Common myeloid progenitor, CD34-positive (primary cell): ENCODE data around the gene TWF1. TPM values are rescaled to one million over a fixed set of nuclear protein-coding genes. Genes with fewer than 3 reads are reported as not detected.
"Not testable (repeated sequence)": the region's sequence is repeated elsewhere in the genome, so short reads cannot be mapped to it uniquely, and the experiment has no call there.

Experiments
- CTCF ChIA-PET: fragments of 350-600 bp; sonication (Branson Sonifier 250); formaldehyde crosslinking; loops from one replicate; lab custom pipeline; 2021; ENCODE audit warnings: antibody characterized with exemption; lab: Charles Lee
- POLR2A ChIA-PET: fragments of 350-600 bp; sonication (Branson Sonifier 250); formaldehyde crosslinking; loops from one replicate; lab custom pipeline; 2021; ENCODE audit warnings: antibody characterized with exemption; lab: Charles Lee
- DNase-seq, 3 donors: peaks; one replicate each; pipeline versions ENCODE4 v3.0.0 to v3.0.0-alpha.2; 2013
- H3K27ac ChIP-seq, 2 experiments: 1 replicate in 1 of 2; 2 replicates in 1 of 2; pipeline ENCODE4 v1.7.0; 2013; ENCODE audit warnings: inconsistent platforms in 2 of 2, low read length in 2 of 2, mild to moderate bottlenecking in 2 of 2, low read depth in 1 of 2, moderate library complexity in 1 of 2; ENCODE audit not compliant: severe bottlenecking in 2 of 2, insufficient read depth in 1 of 2, poor library complexity in 1 of 2
- H3K27me3 ChIP-seq, 5 experiments: replicated peaks in 2 of 5; 1 replicate in 3 of 5; 2 replicates in 2 of 5; pipeline versions ENCODE4 v1.6.1 to v1.7.0; 2013; ENCODE audit warnings: low read length in 4 of 5, mild to moderate bottlenecking in 2 of 5, moderate library complexity in 2 of 5, inconsistent platforms in 1 of 5; ENCODE audit not compliant: insufficient read depth in 5 of 5, control insufficient read depth in 4 of 5
- H3K36me3 ChIP-seq, 4 experiments: 1 replicate in 2 of 4; 2 replicates in 2 of 4; pipeline versions ENCODE4 v1.6.1 to v1.7.0; 2013; ENCODE audit warnings: low read length in 3 of 4, control low read depth in 1 of 4, mild to moderate bottlenecking in 1 of 4; ENCODE audit not compliant: control insufficient read depth in 4 of 4, insufficient read depth in 4 of 4
- H3K4me1 ChIP-seq, 4 experiments: 1 replicate in 3 of 4; 2 replicates in 1 of 4; pipeline versions ENCODE4 v1.6.1 to v1.7.1; 2013; ENCODE audit warnings: low read length in 3 of 4, mild to moderate bottlenecking in 3 of 4, control low read depth in 1 of 4, inconsistent platforms in 1 of 4, moderate library complexity in 1 of 4; ENCODE audit not compliant: control insufficient read depth in 4 of 4, insufficient read depth in 4 of 4; ENCODE audit errors: control extremely low read depth in 1 of 4
- H3K4me3 ChIP-seq, 7 experiments: 1 replicate in 4 of 7; 2 replicates in 3 of 7; pipeline versions ENCODE4 v1.5.1 to v1.7.0; 2013; ENCODE audit warnings: mild to moderate bottlenecking in 7 of 7, low read length in 6 of 7, moderate library complexity in 6 of 7, inconsistent platforms in 2 of 7, low read depth in 2 of 7, control low read depth in 1 of 7; ENCODE audit not compliant: insufficient read depth in 4 of 7, control insufficient read depth in 1 of 7; ENCODE audit errors: extremely low read depth in 1 of 7
- H3K9me3 ChIP-seq, 5 experiments: 1 replicate in 4 of 5; 2 replicates in 1 of 5; pipeline versions ENCODE4 v1.6.1 to v1.7.1; 2013; ENCODE audit warnings: low read length in 4 of 5, mild to moderate bottlenecking in 2 of 5, inconsistent platforms in 1 of 5, low read depth in 1 of 5, moderate library complexity in 1 of 5; ENCODE audit not compliant: control insufficient read depth in 4 of 5, insufficient read depth in 2 of 5; ENCODE audit errors: control extremely low read depth in 1 of 5
- WGBS: methylation state at CpG from one replicate; pipeline ENCODE4 v1.1.5; 2013; ENCODE audit not compliant: insufficient coverage; 5-methylcytosine and 5-hydroxymethylcytosine counted together
- polyA plus RNA-seq: library from polyadenylated mRNA; unstranded; fragments of 120-200 nt; gene quantifications from one replicate; pipeline ENCODE4 v1.2.1, GENCODE V29; 2013

TWF1 gene
- 38.4 TPM for polyA plus RNA-seq

DNA sequence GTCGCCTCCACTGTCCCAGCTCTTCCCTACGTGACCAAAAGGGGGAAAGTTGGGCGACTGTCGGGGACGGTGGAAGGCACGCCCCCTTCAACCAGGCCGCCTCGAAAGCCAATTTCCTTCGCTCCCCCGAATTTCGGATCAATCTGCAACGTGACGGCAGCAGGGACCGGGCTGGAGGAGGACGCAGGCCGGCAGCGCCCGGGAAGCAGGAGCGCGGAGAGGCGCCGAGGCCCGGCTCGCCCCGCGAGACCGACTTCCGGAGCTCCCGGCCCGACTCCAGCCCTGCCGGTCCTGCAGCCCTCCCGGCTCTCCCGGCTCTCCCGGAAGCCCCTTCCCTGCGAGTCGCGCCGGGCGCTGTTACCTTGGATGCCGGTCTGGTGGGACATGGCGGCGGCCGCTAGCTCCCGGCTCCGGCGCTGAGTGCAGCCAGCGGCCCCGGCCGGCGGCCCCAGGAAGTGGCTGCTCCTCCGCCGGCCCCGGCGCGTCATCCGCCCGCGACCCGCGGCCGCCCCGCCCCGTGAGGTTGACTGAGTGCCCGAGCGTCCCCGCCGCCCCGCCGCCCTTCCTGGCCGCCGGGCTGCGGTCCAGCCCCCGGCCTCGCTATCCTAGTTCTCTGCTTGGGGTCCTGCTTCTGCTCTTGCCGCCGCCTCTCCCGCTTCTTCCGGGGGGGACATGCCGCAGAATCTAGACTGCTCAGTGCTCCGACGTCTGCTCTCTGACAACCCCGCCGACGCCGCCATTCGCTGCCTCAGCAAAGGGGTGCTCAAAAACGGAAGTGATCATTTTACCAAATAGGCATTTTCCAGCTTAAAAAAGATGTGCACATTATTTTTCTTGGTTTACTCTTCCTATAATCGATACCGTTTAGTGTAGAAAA lies at the start of gene TWF1:
Gene TWF1, minus strand, starts transcription at position 458 of the 877 bp plus-strand sequence. Its CDS starts 72 bp downstream, at position 386.
- H3K4me1 ChIP-seq: peaks cover 8 to 21% (median 19%) of the 10 kb centered on the region in 4 experiments
- CTCF ChIA-PET: interaction anchor here (0.6 to 3.4 kb wide), 13 partner anchors 10 to 145 kb away, joined by 3 to 21 read pairs (median 4); partner anchors contain the start of gene TMEM117
- H3K36me3 ChIP-seq: peaks cover 2 to 9% (median 6%) of the 10 kb centered on the region in 4 experiments
- H3K4me3 ChIP-seq: peak within 1 kb of the TSS; percentile 79 to 99 (median 97)
- DNase-seq: peak; percentile 80 to 91 (median 84)
- no peaks in the 10 kb centered on the region for H3K9me3 ChIP-seq
- POLR2A ChIA-PET: interaction anchor here (0.6 to 1.1 kb wide), 2 partner anchors 30 to 45 kb away, joined by 3 read pairs; partner anchors contain the start of gene TMEM117
- WGBS: 0% methylated on average over 84 of the region's 89 CpGs
- no peaks in the 10 kb centered on the region for H3K27me3 ChIP-seq
- H3K27ac ChIP-seq: peak within 1 kb of the TSS; percentile 92 to 97

DNA sequence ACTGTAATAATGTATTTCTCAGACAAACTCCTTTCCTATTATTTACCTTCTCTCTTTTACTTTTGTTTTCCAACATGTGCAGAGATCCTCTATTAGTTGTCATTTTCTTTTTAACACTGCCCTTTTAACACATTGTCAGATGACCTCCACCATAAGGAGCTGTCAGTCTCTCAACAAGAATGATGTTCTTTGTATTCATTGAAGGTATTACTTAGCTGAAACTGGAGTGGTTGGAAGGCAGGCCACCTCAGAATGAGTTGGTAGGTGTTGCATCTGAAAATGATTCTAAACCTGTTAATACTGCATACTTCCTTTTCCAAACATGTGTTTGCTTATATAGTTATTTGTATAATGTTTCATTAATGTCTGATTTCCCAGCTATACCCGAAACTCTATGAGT lies 46.6 kb upstream of the TWF1 start:
- H3K27me3 ChIP-seq: no peaks in the 10 kb centered on the region
- no CpG with 5 or more reads among the region's 1 CpG for WGBS
- POLR2A ChIA-PET: no interaction called here
- H3K4me3 ChIP-seq: no peak overlapping the region
- peaks cover 0 to 4% (median 0%) of the 10 kb centered on the region in 5 experiments for H3K9me3 ChIP-seq
- DNase-seq: no peak
- CTCF ChIA-PET: no interaction called here
- H3K4me1 ChIP-seq: no peaks in the 10 kb centered on the region
- H3K27ac ChIP-seq: no peak overlapping the region
- H3K36me3 ChIP-seq: peaks cover 0 to 3% (median 0%) of the 10 kb centered on the region in 4 experiments

DNA sequence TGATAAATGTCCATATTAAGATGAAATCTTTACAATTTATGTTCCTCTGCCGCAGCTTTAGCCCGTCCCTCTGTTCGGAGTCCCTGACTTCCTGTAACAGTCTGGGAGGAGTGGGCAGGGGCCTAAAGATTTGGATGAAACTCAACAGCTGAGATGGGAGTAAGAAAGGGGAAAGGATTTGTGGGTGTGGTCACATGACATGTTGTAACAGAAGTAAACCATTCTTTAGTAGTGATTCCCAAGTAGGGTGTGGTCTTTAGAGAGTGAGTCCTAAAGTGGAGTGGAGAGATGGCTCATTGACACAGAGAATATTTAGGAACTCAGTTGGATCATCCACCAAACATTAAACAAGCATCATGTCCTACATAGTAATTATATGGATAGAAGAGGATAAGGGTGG lies 42.7 kb upstream of the TWF1 start:
- Histone ChIP-seq H3K27me3 (no peaks in the 10 kb centered on the region), H3K36me3 (peaks cover 0 to 3% (median 0%) of the 10 kb centered on the region in 4 experiments), H3K9me3 (peaks cover 0 to 8% (median 0%) of the 10 kb centered on the region in 5 experiments), H3K4me1 (no peaks in the 10 kb centered on the region), H3K4me3 (no peak overlapping the region), H3K27ac (no peak overlapping the region)
- ChIA-PET POLR2A (no interaction called here), CTCF (no interaction called here)
- DNase-seq: no peak
- WGBS: 100% methylated on average over 2 of the region's 3 CpGs

DNA sequence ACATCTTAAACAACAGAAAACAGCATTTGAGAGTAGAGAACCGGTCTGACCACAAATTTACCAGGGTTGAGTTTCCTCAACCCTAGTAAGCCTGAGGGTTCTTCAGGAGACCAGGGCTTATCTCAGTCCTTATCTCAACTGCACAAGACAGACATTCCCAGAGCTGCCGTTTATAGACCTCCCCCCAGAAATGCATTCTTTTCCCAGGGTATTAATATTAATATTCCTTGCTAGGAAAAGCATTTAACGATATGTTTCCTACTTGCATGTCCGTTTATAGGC lies 42.0 kb upstream of the TWF1 start:
- CTCF ChIA-PET: no interaction called here
- H3K4me1 ChIP-seq: no peaks in the 10 kb centered on the region
- no peak overlapping the region for H3K27ac ChIP-seq
- H3K36me3 ChIP-seq: peaks cover 0 to 3% (median 0%) of the 10 kb centered on the region in 4 experiments
- peak in 1 of 3 donors; percentile 14 for DNase-seq
- H3K4me3 ChIP-seq: no peak overlapping the region
- H3K27me3 ChIP-seq: no peaks in the 10 kb centered on the region
- peaks cover 0 to 8% (median 0%) of the 10 kb centered on the region in 5 experiments for H3K9me3 ChIP-seq
- WGBS: 100% methylated on average over 4 of the region's 4 CpGs
- POLR2A ChIA-PET: no interaction called here

DNA sequence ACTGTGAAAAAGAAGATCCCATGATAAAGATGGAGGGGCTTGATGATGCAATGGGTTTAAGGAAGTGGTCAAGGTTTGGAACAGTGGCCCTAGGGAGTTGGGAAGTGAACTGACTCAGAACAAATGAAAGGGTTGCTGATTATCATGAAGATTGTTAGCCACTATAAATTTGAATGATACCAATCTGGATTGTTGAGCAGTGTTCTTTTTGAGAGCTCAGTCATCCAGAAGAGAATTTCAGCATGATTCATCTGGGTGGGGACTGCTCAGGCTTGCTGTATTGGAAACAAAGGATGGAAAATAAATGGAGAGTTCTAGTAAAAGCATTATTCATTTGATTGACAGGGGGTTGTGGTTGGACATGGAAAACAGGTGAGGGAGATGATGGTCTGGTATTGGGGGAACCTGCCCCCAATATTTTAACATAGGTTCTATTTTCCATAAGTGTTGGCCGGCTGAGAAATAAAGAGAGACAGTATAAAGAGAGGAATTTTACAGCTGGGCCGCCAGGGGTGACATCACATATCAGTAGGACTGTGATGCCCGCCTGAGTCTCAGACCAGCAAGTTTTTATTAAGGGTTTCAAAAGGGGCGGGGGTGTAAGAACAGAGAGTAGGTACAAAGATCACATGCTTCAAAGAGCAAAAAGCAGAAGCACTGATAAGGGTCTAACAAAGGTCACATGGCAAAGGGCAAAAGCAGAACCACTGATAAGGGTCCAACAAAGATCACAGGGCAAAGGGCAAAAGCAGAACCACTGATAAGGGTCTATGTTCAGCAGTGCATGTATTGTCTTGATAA lies 41.5 kb upstream of the TWF1 start:
- H3K27ac ChIP-seq, H3K9me3 ChIP-seq, H3K36me3 ChIP-seq, H3K4me3 ChIP-seq, H3K27me3 ChIP-seq, POLR2A ChIA-PET, DNase-seq, H3K4me1 ChIP-seq: not testable (repeated sequence)
- 100% methylated on average over 2 of the region's 4 CpGs for WGBS
- CTCF ChIA-PET: interaction anchor here (1.0 kb wide), 1 partner anchor 30 kb away, joined by 3 read pairs; no protein-coding TSS in a partner anchor

DNA sequence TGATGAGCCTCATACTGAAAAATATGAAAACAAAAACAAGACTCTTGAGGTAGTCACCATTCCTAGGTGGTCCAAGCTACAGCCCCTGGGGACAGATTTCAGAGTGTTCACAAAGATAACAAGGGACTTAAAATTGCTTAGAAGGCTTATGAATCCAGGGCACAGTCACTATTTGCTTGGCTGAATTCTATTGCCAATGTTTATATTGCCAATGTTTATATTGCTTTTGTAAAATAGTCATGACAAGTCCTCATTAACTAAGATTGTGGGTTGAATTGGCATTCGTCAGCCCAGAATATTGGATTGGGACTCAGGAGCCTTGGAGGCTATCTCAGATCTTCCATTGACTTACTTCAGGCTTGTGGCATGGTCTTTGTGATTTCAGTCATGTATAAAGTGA lies 36.1 kb upstream of the TWF1 start:
- no CpG with 5 or more reads among the region's 1 CpG for WGBS
- no peak for DNase-seq
- Histone ChIP-seq H3K4me1 (peaks cover 0 to 3% (median 2%) of the 10 kb centered on the region in 4 experiments), H3K36me3 (no peaks in the 10 kb centered on the region), H3K9me3 (peaks cover 0 to under 1% (median 0%) of the 10 kb centered on the region in 5 experiments), H3K27ac (no peak overlapping the region), H3K27me3 (no peaks in the 10 kb centered on the region), H3K4me3 (no peak overlapping the region)
- CTCF ChIA-PET: no interaction called here
- POLR2A ChIA-PET: no interaction called here
